GM18517 (cell line): ENCODE results near the gene ADAMTSL3.

Experiments used
- ATAC-seq: cut with Tn5 transposase; IDR thresholded peaks from one replicate; pipeline ENCODE4 v1.9.1; 2021; ENCODE audit warnings: mild to moderate bottlenecking, moderate library complexity; ENCODE audit not compliant: unreplicated experiment

Gene ADAMTSL3

GRCh38 chr15:83653639-83654378 is at the start of gene ADAMTSL3:
ADAMTSL3 (plus strand) TSS chr15:83654123; CDS start chr15:83655762, 1,639 bp downstream.
- ATAC-seq, result no peak

- ATAC-seq, result no peak
Observed at GRCh38 chr15:83604549-83604948, 49.4 kb upstream of the ADAMTSL3 start.

GRCh38 chr15:83605111-83605945 is 48.6 kb upstream of the ADAMTSL3 start:
- no peak for ATAC-seq

GRCh38 chr15:83610132-83610531 is 43.8 kb upstream of the ADAMTSL3 start:
- ATAC-seq, result no peak

- ATAC-seq, result no peak
Observed at GRCh38 chr15:83610901-83611685, 42.8 kb upstream of the ADAMTSL3 start.

- no peak for ATAC-seq
Observed at GRCh38 chr15:83612226-83612625, 41.7 kb upstream of the ADAMTSL3 start.

- ATAC-seq, result no peak
Observed at GRCh38 chr15:83612898-83613635, 40.9 kb upstream of the ADAMTSL3 start.

- ATAC-seq, result no peak
Observed at GRCh38 chr15:83613714-83614113, 40.2 kb upstream of the ADAMTSL3 start.

GRCh38 chr15:83616840-83617239 is 37.1 kb upstream of the ADAMTSL3 start:
- no peak for ATAC-seq

- ATAC-seq, result no peak
Observed at GRCh38 chr15:83626171-83626802, 27.6 kb upstream of the ADAMTSL3 start.

GRCh38 chr15:83631534-83631933 is 22.4 kb upstream of the ADAMTSL3 start:
- ATAC-seq, result no peak

- ATAC-seq, result no peak
Observed at GRCh38 chr15:83643201-83643600, 10.7 kb upstream of the ADAMTSL3 start.

- ATAC-seq, result no peak
Observed at GRCh38 chr15:83644439-83644838, 9.5 kb upstream of the ADAMTSL3 start.

GRCh38 chr15:83650831-83651230 is 3.1 kb upstream of the ADAMTSL3 start:
- ATAC-seq, result no peak

GRCh38 chr15:83651541-83651940 is 2.4 kb upstream of the ADAMTSL3 start:
- no peak for ATAC-seq

GRCh38 chr15:83652626-83653204 is 1.2 kb upstream of the ADAMTSL3 start:
- ATAC-seq, result no peak

- ATAC-seq, result no peak
Observed at GRCh38 chr15:83653288-83653638, 660 bp upstream of the ADAMTSL3 start.

- no peak for ATAC-seq
Observed at GRCh38 chr15:83654379-83655236, 685 bp downstream of the ADAMTSL3 start.

- ATAC-seq, result no peak
Observed at GRCh38 chr15:83655237-83655616, 1.3 kb downstream of the ADAMTSL3 start.
